Activated T-helper 2 cell treated with anti-CD3 and anti-CD28 coated beads, Interferon-gamma antibody, Interleukin-2, Interleukin-4, amounts not matched to agents 10 μg/mL and 5 μg/mL and 100 μg/mL, durations not matched to agents 14 hours and 24 hours and 36 hours (primary cell): ENCODE measurements around the gene DAAM2. TPM values are rescaled to one million over a fixed set of nuclear protein-coding genes. Genes with fewer than 3 reads are reported as not detected.

Source experiments
- DNase-seq: peaks from one replicate; pipeline ENCODE4 v3.0.0; 2021; ENCODE audit warnings: low spot score
- H3K27ac Mint-ChIP-seq: one replicate; pipeline ENCODE4 v1.8.0; 2021; ENCODE audit warnings: mixed read lengths
- H3K27me3 Mint-ChIP-seq: one replicate; pipeline ENCODE4 v1.8.0; 2021; ENCODE audit warnings: low read depth, mixed read lengths
- H3K36me3 Mint-ChIP-seq: one replicate; pipeline ENCODE4 v1.8.0; 2021; ENCODE audit warnings: low read depth, mixed read lengths
- H3K4me1 Mint-ChIP-seq: one replicate; pipeline ENCODE4 v1.8.0; 2021; ENCODE audit warnings: low read depth, mixed read lengths
- H3K4me3 Mint-ChIP-seq: one replicate; pipeline ENCODE4 v1.8.0; 2021; ENCODE audit warnings: low read depth, mild to moderate bottlenecking, moderate library complexity, mixed read lengths
- H3K9me3 Mint-ChIP-seq: one replicate; pipeline ENCODE4 v1.8.0; 2021; ENCODE audit warnings: mixed read lengths
- intact Hi-C: fragments of 100-400 bp; cut with micrococcal nuclease; formaldehyde crosslinking; loops from one replicate; pipeline ENCODE4 v1.15.1; 2023
- total RNA-seq: library from RNA; stranded (reverse); gene quantifications from 2 replicates; pipeline ENCODE4 v1.2.3, GENCODE V29; 2022

Gene DAAM2
- total RNA-seq, 1 donor from 2014 or later: not detected

DNA sequence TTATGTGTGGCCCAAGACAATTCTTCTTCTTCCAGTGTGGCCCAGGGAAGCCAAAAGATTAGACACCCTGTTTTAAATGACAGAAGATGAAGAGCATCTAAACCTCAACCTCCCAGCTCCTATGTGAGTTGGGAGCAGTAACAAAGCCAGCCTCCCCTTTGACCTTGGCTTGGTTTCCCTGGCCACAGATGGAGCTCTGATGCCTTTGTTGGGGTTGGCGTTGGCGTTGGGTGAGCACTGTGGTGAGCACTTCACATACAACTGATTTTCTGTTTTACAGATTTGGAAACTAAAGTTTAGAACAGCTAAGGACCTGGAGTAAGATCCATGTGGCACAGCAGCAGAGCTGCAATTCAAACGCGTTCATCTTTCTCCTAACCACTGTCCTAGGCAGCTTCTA is 22.1 kb downstream of the DAAM2 start:
- no peaks in the 10 kb centered on the region for H3K4me1 Mint-ChIP-seq
- no peaks in the 10 kb centered on the region for H3K36me3 Mint-ChIP-seq
- H3K27ac Mint-ChIP-seq: no peak overlapping the region
- no peak for DNase-seq
- H3K27me3 Mint-ChIP-seq: peaks cover 3% of the 10 kb centered on the region
- intact Hi-C loops: no loop called here
- no peak overlapping the region for H3K4me3 Mint-ChIP-seq
- H3K9me3 Mint-ChIP-seq: no peaks in the 10 kb centered on the region

DNA sequence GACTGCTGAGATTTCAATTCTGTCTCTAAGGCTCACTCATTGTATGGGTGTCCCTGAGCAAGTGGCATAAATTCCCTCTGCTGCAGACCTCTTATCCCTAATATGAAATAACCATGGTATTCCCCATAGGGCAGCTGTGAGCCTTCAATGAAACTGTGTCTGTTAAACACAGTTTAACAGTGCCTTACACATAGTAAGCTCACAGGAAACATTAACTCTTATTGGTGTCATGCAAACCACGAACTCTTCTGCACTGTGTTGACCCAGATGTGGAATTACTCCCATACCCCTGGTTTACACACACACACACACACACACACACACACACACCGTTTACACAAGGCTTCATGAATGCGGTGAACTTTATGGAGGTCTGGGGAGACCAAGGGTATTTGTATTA is 23.2 kb downstream of the DAAM2 start:
- Mint-ChIP-seq H3K36me3 (no peaks in the 10 kb centered on the region), H3K27me3 (peaks cover 5% of the 10 kb centered on the region), H3K4me3 (no peak overlapping the region), H3K27ac (no peak overlapping the region), H3K4me1 (no peaks in the 10 kb centered on the region), H3K9me3 (no peaks in the 10 kb centered on the region)
- DNase-seq: no peak
- intact Hi-C loops: no loop called here

DNA sequence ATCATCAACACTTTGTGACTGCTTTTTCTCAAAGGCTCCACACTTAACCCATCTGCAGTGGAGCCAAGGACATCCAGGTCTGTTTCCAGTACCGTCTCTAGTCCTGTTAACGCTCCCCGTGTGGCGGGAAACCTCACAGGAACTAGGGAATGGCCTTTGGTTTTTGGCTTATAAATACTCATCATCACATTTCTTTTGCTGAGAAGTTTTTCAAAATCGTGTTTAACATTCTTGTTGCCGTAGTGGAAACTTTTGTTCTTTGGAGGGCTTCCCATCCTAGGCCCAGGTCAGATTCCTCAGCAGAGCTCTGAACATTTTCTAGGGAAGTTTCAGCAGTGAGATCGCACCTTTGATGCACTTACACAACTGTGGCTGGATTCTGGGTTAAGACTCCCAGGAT is 24.6 kb downstream of the DAAM2 start:
- intact Hi-C loops: no loop called here
- Mint-ChIP-seq H3K27ac (no peak overlapping the region), H3K4me3 (no peak overlapping the region), H3K9me3 (no peaks in the 10 kb centered on the region), H3K27me3 (peaks cover 5% of the 10 kb centered on the region), H3K4me1 (no peaks in the 10 kb centered on the region), H3K36me3 (no peaks in the 10 kb centered on the region)
- no peak for DNase-seq

DNA sequence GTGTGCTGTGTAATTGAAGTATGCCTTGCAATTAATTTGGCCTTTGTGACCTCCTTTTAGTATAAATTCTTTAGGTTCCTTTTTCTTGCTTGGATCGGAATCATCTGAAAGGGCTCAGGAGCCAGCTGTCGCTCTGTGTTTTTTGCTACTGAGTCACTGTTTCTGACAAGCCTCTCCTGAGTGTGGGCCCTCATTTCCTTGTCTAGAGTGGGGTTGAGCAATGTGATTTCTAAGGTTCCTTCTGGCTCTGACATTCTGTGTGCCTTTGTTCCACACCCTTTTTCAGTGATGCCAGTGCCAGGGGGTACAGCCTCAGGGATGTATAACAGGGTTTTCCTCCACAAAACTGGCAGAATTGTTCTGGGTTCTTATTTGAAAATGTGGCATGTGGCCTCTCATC is 26.5 kb downstream of the DAAM2 start:
- H3K9me3 Mint-ChIP-seq: no peaks in the 10 kb centered on the region
- no peak overlapping the region for H3K27ac Mint-ChIP-seq

DNA sequence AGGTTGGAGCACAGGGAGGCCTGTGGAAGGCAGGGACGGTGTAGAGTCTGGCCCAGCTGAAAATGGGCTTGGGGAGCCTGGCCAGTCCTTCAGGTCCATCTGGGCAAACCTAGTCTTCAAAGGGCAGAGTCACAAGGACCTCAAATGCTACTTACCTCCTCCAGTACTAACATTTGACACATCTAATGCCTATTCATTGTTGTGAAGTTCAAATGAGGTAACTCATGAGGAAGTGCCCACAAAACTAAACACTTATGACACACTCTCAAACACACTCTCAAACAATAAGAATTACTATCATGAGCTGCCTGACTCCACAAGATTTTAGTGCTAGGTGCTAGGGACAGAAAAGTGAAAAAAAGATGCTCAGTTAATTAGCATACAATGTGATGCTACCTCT is 27.1 kb downstream of the DAAM2 start:
- H3K27ac Mint-ChIP-seq: no peak overlapping the region
- no peaks in the 10 kb centered on the region for H3K36me3 Mint-ChIP-seq
- H3K4me1 Mint-ChIP-seq: no peaks in the 10 kb centered on the region
- H3K27me3 Mint-ChIP-seq: peaks cover 2% of the 10 kb centered on the region
- DNase-seq: no peak
- intact Hi-C loops: no loop called here
- no peaks in the 10 kb centered on the region for H3K9me3 Mint-ChIP-seq
- H3K4me3 Mint-ChIP-seq: no peak overlapping the region

More for the DNA sequence above, 26.5 kb downstream of the DAAM2 start:
- no peak for DNase-seq
- Mint-ChIP-seq H3K4me3 (no peak overlapping the region), H3K4me1 (no peaks in the 10 kb centered on the region), H3K27me3 (peaks cover 2% of the 10 kb centered on the region), H3K36me3 (no peaks in the 10 kb centered on the region)
- intact Hi-C loops: no loop called here

DNA sequence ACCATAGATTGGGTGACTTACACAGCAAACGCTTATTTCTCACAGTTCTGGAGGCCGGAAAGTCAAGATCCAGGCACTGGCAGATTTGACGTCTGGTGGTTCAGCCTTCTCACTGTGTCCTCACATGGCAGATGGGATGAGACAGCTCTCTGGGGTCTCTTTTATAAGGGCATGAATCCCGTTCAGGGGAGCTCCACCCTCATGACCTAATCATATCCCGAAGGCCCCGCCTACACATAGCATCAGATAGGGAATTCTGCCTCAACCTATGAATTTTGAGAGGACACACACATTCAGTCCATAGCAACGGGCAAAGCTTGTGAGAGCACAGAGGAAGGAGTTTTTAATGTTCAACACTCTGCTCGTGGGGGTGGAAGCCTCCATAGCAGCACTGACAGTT is 27.5 kb downstream of the DAAM2 start:
- DNase-seq: no peak
- Mint-ChIP-seq H3K4me1 (no peaks in the 10 kb centered on the region), H3K36me3 (no peaks in the 10 kb centered on the region), H3K9me3 (no peaks in the 10 kb centered on the region), H3K27ac (no peak overlapping the region), H3K4me3 (no peak overlapping the region), H3K27me3 (peaks cover 2% of the 10 kb centered on the region)
- intact Hi-C loops: no loop called here

DNA sequence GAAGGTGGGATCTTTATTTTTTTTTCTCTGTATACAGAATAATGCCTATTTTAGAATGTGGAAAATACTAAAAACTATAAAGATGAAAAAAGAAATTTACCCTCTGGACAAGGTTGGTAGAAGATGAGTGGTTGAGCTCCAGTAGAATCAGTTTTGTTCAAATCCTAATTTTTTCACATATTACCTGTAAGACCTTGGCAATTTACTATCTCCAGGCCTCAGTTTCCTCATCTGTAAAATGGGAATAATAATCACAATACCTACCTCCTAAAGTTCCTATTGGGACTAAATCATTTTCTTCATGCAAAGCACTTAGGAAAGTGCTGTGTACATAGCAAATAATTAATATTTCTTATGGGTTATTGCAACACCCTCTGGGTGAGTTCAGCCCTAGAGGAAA is 28.4 kb downstream of the DAAM2 start:
- Mint-ChIP-seq H3K4me1 (no peaks in the 10 kb centered on the region), H3K36me3 (no peaks in the 10 kb centered on the region), H3K27me3 (peaks cover 2% of the 10 kb centered on the region), H3K4me3 (no peak overlapping the region), H3K27ac (no peak overlapping the region), H3K9me3 (no peaks in the 10 kb centered on the region)
- intact Hi-C loops: no loop called here
- DNase-seq: no peak

DNA sequence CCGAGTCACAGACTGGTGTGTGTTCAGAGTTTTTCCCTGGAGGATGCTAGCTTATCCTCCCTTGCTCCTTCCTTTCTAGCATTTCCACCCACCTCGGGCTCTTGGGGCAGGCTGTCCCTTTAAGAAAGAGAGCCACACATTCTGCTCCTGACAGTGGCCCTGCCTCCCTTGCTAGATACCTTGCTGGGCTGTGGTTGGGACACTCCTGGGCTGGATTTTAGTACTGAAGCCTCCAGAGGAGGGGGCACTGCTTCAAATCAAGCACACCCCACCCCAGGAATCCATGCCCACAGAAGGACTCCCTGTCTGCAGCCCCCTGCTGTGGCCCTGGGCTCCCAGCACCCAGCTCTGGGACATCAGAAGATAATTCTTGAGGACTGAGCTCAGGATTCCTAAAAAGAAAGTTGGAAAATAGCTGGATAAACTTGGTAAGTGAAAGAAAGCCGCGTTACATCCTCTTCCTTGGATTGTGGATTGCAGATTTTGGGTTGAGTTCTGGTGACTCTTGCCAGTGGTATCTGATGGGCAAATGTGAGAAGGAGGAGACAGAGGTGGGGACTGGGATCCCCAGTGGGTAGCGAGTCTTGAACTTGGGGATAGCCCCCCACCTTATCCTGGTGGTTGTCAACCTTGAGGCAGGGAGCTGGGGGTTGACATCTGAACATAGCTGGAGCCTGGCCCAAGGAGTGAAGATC is 29.0 kb downstream of the DAAM2 start:
- Mint-ChIP-seq H3K4me3 (no peak overlapping the region), H3K9me3 (no peaks in the 10 kb centered on the region), H3K4me1 (no peaks in the 10 kb centered on the region), H3K36me3 (no peaks in the 10 kb centered on the region), H3K27ac (no peak overlapping the region), H3K27me3 (peaks cover 2% of the 10 kb centered on the region)
- DNase-seq: no peak
- intact Hi-C loops: no loop called here

DNA sequence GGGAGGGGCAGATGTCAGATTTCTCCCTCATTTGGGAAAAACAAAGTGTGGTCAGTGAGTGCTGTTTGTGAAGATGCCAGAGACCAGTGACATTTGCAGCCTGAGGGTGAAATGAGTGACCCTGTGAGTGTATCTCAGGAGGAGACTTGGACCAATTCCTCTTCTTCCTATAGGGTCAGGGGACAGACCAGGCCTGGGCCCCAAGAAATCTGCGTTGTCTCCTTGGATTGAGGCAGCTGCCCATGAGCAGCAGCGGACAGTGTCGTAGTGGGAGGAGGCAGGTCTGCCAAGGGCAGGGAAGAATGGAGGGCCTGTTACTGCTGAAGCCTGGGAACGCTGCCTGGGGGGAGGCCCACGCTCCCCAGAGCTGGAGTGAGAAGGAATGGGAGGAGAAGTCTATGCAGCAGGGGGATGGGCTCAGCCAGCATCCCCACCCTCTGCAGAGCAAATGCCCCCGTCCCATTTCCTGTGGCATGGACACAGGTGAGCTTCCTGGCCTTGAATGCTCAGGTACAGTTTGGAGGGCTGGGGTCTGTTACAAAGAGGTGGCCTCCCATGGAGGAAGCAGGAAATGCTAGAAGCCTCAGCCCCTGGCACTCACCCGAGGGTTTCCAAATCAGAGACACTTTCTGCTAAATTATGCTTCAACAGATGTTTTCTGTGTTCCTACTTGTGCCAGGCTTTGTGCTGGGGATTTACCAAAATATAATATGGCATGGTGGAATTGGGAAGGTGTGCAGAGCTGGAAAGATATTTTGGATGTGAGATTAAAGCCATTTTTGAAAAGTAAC is 29.8 kb downstream of the DAAM2 start:
- intact Hi-C loops: no loop called here
- no peak for DNase-seq

DNA sequence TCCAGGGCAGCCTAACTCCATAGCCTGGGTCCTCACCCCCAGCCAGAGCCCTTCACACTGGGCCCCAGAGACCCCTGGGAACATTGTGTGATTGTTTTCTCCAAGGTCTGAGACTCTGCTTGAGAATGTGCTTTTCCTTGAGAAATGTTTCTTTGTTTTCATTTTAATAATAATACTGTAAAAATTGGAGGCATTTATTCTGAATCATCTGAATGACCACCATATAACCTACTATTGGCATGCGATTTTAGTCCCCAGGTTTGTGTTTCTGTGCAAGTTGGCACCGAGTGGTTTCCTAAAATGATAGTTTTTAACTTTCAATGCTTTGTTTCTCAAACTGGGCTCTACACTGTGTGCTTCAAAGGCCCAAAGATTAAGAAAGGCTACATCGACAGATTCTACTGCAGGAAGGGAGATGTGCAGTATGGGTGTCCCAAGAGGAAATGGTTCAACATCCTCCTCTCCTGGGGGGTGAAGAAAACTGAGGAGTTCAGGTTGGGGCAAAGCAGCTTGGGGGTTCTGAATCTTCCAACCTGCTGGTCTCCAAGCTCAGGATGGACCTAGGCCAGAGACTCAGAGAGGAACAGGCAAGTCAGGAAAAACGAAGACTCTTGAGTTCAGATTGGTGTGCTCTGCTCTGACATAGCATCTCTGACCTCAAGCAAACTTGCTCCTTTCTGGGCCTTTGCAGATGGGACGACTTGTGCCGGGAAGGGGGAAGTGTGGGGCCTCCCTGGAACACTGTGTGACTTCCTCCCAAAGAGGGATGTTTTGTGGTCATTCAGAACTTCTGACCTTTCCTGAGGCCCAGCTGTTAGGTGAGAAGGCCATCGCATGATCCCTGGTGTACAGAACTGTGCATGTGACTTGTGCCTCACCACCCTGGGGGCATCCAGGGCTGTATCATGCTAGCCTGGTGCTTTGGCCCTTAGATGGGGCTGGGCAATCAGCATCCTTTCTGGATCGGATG is 31.0 kb downstream of the DAAM2 start:
- Mint-ChIP-seq H3K36me3 (no peaks in the 10 kb centered on the region), H3K4me1 (no peaks in the 10 kb centered on the region), H3K27ac (no peak overlapping the region), H3K27me3 (peaks cover 2% of the 10 kb centered on the region), H3K9me3 (no peaks in the 10 kb centered on the region), H3K4me3 (no peak overlapping the region)
- no peak for DNase-seq
- intact Hi-C loops: no loop called here

More for the DNA sequence above, 29.8 kb downstream of the DAAM2 start:
- no peak overlapping the region for H3K27ac Mint-ChIP-seq
- no peaks in the 10 kb centered on the region for H3K4me1 Mint-ChIP-seq
- no peak overlapping the region for H3K4me3 Mint-ChIP-seq
- no peaks in the 10 kb centered on the region for H3K9me3 Mint-ChIP-seq
- H3K27me3 Mint-ChIP-seq: peaks cover 2% of the 10 kb centered on the region
- H3K36me3 Mint-ChIP-seq: no peaks in the 10 kb centered on the region

DNA sequence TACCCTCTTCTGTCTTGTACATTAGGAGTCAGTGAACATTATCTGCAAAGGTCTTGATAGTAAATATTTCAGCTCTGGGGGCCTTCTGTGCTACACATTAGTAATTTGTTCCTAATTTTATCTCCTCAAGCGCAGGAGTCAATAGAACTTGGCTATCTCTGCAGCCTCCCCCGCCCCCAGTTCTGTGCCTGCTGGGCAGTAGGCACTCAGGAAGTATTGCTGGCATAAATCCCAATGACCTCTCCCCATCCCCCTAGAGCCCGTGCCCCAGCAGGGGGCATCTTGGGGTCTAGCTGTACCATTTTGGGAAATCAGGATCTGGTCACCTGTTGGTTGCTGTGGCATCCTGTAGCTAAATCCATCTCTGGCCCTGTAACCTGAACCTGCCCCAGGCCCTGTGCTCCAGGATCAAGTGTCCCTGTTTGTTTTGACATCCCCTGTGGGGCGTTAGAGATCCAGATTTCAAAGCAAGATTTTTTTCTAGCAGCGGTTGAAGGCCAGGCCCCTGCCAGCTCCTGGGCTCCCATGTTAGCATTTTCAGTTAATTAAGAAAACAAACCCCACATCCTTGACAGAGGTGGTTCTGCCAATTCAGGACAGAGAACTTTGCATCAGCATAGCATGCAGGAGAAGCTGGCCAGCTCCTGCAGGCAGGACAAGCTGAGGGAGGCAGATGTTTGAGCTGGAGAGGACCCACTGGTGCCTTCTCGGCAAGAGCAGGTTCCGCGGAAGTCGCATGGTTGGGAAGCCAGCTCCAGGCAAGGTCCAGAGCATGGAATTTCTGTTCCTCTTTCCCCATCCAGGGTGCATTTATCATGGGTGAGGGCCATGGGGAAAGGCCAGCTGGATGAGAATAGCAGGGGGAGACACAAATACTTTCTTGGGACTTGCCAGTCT is 32.1 kb downstream of the DAAM2 start:
- intact Hi-C loops: no loop called here
- Mint-ChIP-seq H3K9me3 (no peaks in the 10 kb centered on the region), H3K4me1 (no peaks in the 10 kb centered on the region), H3K27me3 (peaks cover 2% of the 10 kb centered on the region), H3K36me3 (no peaks in the 10 kb centered on the region), H3K4me3 (no peak overlapping the region), H3K27ac (no peak overlapping the region)
- no peak for DNase-seq

DNA sequence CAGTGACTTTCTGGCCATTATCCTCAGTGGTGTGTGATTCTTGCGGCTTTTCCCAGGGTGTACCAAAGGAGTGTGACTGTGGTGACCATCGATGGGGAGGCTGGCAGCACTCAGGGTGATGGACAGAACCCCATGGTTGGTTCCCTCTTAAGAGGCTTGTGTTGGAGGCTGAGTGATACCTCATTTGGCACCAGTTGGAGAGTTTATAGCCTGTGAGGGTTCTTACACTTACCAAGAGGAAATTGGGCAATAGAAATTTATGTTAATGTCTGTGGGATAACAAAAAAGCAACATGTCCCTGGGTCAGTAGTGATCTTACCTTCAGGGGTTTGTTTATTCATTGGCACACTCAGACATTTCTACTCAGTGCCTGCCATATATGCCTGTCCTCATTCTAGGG is 37.2 kb downstream of the DAAM2 start:
- Mint-ChIP-seq H3K4me3 (no peak overlapping the region), H3K4me1 (no peaks in the 10 kb centered on the region), H3K9me3 (no peaks in the 10 kb centered on the region), H3K27ac (no peak overlapping the region), H3K27me3 (no peaks in the 10 kb centered on the region), H3K36me3 (no peaks in the 10 kb centered on the region)
- intact Hi-C loops: no loop called here
- DNase-seq: no peak
